Duodenal mucosa (tissue), 2 donors: Measurements from ENCODE around the gene PEX5L.

ENCODE experiments used
- H3K27ac ChIP-seq: one replicate; pipeline ENCODE4 v1.7.0; 2013; ENCODE audit warnings: low read depth, low read length
- H3K27me3 ChIP-seq, 2 donors: one replicate each; pipeline ENCODE4 v1.7.0; 2013; ENCODE audit warnings: low read length in 2 of 2, control low read depth in 1 of 2; ENCODE audit not compliant: insufficient read depth in 2 of 2, control insufficient read depth in 1 of 2
- H3K36me3 ChIP-seq, 2 donors: one replicate each; pipeline ENCODE4 v1.7.0; 2013; ENCODE audit warnings: low read length in 2 of 2, control low read depth in 1 of 2; ENCODE audit not compliant: insufficient read depth in 2 of 2, control insufficient read depth in 1 of 2
- H3K4me1 ChIP-seq, 2 donors: one replicate each; pipeline ENCODE4 v1.7.0; 2013; ENCODE audit warnings: low read length in 2 of 2, control low read depth in 1 of 2; ENCODE audit not compliant: insufficient read depth in 2 of 2, control insufficient read depth in 1 of 2
- H3K4me3 ChIP-seq, 2 donors: one replicate each; pipeline ENCODE4 v1.7.0; 2013; ENCODE audit warnings: low read length in 2 of 2, low read depth in 1 of 2
- H3K9ac ChIP-seq, 2 donors: one replicate each; pipeline ENCODE4 v1.7.0; 2013; ENCODE audit warnings: low read length in 2 of 2, low read depth in 1 of 2
- H3K9me3 ChIP-seq, 2 donors: one replicate each; pipeline ENCODE4 v1.7.0; 2013; ENCODE audit warnings: low read length in 2 of 2, control low read depth in 1 of 2; ENCODE audit not compliant: control insufficient read depth in 1 of 2

Gene PEX5L

DNA sequence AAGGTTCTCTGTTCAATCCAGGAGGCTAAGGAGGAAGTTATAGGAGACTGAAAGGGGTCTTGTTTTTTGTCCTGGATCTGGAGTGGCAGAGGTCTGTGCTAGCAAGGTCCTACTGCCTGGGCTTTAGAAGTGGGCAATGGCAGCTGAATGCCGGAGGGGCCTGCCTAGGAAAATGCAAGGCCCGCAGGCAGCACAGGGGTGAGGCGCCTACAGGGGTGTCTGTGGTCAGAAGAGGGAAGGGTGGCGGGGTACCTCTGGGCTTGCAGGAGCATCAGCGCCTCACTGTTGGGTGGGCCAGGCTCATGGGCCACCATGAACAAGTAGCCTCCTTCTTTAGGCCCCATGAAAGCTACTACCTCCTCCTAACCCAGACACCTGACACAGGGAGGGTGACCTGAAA is 175.4 kb downstream of the PEX5L start:
- no peak overlapping the region for H3K27ac ChIP-seq
- no peaks in the 10 kb centered on the region for H3K27me3 ChIP-seq
- no peaks in the 10 kb centered on the region for H3K36me3 ChIP-seq
- H3K9ac ChIP-seq: no peak overlapping the region
- no peak overlapping the region for H3K4me3 ChIP-seq
- H3K4me1 ChIP-seq: no peaks in the 10 kb centered on the region
- H3K9me3 ChIP-seq: no peaks in the 10 kb centered on the region

DNA sequence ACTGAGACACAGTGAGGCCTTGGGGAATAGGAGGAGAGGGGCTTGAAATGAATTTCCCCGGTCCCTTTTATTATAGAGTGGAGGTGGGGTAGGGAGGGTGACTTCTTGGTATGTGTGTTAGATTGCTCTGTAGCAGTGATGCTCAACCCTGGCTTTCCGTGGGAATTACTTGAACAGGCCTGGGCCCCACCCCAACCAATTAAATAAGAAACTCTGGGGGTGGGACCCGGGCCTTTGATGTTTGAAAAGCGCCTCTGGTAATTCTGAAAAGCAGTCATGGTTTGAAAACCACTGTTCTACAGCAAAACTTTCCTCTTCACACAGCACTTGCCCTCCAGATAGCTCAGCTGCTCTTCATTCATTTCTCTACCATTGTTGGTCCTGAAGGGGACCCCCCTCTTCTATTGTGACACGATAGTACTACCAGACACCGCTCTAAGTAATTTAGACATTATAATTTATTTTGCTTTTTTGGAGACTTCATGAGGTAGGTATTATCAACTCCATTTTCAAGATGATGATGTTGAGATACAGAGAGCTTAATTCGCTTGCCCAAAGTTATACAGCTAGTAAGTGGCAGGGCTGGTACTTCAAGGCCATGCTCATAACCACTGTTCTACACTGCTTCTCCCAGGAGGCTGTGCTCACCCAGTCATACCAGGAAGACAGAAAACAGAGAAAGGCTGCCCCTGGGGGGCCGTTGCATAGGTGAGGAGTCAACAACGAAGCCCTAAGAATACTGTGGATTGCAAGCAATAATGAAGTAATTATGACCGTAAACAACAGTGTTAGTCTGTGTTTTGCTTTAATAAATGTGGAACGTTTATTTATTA is 176.2 kb downstream of the PEX5L start:
- H3K9me3 ChIP-seq: no peaks in the 10 kb centered on the region
- H3K36me3 ChIP-seq: no peaks in the 10 kb centered on the region
- no peak overlapping the region for H3K4me3 ChIP-seq
- H3K4me1 ChIP-seq: no peaks in the 10 kb centered on the region
- H3K27me3 ChIP-seq: no peaks in the 10 kb centered on the region
- no peak overlapping the region for H3K9ac ChIP-seq
- H3K27ac ChIP-seq: no peak overlapping the region

DNA sequence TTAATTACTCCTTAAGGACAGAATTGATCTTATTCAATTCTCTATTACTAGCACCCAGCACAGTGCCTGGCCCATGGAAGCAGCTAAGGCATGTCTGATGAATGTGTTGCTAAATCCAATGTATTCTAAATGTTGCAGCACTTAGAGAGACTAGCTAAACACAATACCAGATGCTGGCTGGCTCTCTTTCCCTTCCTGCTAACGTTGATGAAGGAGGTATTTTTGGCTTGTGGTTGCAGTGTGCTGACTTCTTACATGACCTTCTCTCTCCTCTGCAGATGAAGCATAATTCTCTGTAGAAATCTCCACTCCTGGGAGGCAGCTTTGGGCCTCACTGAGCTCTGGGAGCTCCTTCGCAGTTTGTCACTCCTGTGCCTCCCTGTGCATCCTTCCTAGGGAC is 183.6 kb downstream of the PEX5L start:
- H3K27ac ChIP-seq: no peak overlapping the region
- no peaks in the 10 kb centered on the region for H3K4me1 ChIP-seq
- H3K9me3 ChIP-seq: no peaks in the 10 kb centered on the region
- no peak overlapping the region for H3K4me3 ChIP-seq
- H3K9ac ChIP-seq: no peak overlapping the region
- no peaks in the 10 kb centered on the region for H3K27me3 ChIP-seq
- H3K36me3 ChIP-seq: no peaks in the 10 kb centered on the region

DNA sequence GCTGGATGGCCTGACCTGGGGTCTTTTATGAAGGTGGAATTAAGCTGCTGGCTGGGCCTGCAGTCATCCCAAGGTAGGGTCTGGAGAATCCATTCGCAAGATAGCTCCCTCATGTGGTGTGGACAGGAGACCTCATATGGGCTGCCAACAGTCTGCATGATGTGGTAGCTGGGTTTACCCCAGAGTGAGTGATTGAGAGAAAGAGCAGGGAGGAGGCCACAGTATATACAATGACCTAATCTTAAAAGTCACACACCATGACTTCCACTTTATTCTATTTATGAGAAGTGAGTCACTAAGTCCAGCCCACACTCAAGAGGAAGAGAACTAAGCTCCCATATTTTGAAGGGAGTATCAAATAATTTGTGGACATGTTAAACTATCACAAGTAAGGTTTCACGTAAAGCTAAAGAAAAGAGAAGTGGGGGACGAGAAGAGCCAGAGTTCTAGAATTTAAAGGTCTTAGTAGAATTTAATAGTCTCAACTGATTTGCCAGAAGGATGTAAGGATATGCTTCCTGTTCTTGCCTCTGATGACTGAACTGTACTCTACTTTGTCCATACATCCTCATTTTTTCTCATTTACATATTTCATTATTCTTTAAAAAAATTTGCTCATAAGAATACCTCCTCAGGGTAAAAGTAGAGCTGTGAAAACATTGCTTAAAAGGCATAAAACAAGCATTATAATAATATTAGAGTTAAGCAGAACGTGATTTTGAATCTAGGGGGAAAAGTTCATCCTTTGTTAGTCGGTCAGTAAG is 184.4 kb downstream of the PEX5L start:
- no peak overlapping the region for H3K4me3 ChIP-seq
- H3K36me3 ChIP-seq: no peaks in the 10 kb centered on the region

DNA sequence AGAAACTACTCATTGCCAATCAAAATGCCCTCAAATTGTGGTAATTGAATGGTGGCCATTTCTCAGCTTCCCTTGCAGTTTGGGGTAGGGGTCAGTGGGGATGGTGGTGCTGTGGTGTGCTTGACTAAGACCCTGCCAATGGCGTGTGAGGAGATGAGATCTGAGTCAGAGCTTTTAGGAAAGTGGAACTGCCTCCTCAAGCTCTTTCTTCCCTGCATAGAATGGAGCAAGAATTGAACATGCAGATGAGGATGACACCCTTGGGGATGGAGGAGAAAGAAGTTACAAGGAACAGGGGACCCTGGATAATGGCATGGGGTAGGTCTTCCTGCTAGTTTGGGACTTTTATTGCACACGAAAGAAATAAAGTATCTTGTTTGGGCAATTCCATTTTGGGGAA is 188.0 kb downstream of the PEX5L start:
- no peaks in the 10 kb centered on the region for H3K4me1 ChIP-seq
- no peaks in the 10 kb centered on the region for H3K27me3 ChIP-seq
- no peak overlapping the region for H3K27ac ChIP-seq
- H3K9me3 ChIP-seq: no peaks in the 10 kb centered on the region
- no peak overlapping the region for H3K9ac ChIP-seq
- no peak overlapping the region for H3K4me3 ChIP-seq
- no peaks in the 10 kb centered on the region for H3K36me3 ChIP-seq

More for the DNA sequence above, 184.4 kb downstream of the PEX5L start:
- Histone ChIP-seq H3K9me3 (no peaks in the 10 kb centered on the region), H3K4me1 (no peaks in the 10 kb centered on the region), H3K9ac (no peak overlapping the region), H3K27ac (no peak overlapping the region), H3K27me3 (no peaks in the 10 kb centered on the region)

DNA sequence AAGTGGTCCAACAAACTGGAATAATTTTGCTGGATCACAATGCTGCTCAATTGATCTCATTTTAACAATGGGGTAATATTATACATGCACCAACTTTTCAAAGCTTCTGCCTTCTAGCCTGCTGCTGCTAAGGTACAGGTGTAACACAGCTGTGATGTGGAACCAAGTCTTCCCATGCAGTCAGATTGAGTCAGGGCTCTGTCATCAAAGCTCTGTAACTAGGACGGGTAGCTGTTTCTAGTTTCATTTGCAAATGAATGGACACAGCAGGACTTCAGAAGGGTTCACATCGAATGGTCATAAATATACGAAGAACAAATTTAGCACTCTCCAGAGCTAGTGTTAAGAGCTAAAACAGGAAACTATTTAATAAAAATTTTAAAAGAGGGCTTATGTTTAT is 194.7 kb downstream of the PEX5L start:
- Histone ChIP-seq H3K36me3 (no peaks in the 10 kb centered on the region), H3K9ac (no peak overlapping the region), H3K4me3 (no peak overlapping the region)

DNA sequence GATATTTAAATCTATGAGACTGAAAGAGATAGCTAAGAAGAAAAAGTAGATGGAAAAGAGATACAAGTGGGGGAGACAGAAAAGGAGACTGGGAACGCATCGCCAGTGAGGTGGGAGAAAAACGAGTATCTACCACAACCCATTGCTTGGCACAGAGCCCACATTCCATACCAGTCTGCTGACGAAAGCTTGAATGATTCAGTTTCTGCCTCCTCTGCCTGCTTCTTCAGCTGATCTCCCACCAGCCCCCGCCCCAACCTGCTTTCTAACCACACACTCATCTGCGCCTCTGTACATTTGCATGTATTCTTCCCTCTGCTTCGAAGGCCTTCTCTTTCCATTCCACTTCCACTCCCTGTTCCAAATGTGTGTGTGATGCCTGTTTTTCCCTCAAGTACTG is 195.8 kb downstream of the PEX5L start:
- Histone ChIP-seq H3K4me3 (no peak overlapping the region), H3K36me3 (no peaks in the 10 kb centered on the region), H3K27ac (no peak overlapping the region), H3K27me3 (no peaks in the 10 kb centered on the region), H3K9me3 (no peaks in the 10 kb centered on the region), H3K9ac (no peak overlapping the region), H3K4me1 (no peaks in the 10 kb centered on the region)

More for the DNA sequence above, 194.7 kb downstream of the PEX5L start:
- Histone ChIP-seq H3K9me3 (no peaks in the 10 kb centered on the region), H3K27ac (no peak overlapping the region), H3K4me1 (no peaks in the 10 kb centered on the region), H3K27me3 (no peaks in the 10 kb centered on the region)

DNA sequence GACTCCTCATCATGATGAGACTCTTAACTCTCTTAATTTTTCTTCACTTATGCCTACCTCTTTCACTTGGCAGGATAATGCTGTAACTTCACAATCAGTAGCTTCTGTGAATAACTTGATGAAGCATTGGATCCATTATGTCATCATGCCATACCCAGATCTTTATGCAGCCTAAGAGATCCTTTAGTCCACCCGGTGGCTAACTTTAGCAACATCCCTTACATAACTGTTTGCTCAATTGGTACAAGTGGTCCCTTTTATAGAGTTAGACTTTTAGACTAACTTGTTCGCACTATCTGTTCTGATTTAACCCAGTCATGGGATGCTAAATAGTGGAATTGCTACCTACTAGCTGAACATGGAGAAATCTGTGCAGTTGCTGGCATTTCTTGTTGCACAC is 199.4 kb downstream of the PEX5L start:
- Histone ChIP-seq H3K9ac (no peak overlapping the region), H3K4me3 (no peak overlapping the region), H3K4me1 (no peaks in the 10 kb centered on the region), H3K27me3 (no peaks in the 10 kb centered on the region), H3K36me3 (no peaks in the 10 kb centered on the region), H3K9me3 (no peaks in the 10 kb centered on the region), H3K27ac (no peak overlapping the region)

DNA sequence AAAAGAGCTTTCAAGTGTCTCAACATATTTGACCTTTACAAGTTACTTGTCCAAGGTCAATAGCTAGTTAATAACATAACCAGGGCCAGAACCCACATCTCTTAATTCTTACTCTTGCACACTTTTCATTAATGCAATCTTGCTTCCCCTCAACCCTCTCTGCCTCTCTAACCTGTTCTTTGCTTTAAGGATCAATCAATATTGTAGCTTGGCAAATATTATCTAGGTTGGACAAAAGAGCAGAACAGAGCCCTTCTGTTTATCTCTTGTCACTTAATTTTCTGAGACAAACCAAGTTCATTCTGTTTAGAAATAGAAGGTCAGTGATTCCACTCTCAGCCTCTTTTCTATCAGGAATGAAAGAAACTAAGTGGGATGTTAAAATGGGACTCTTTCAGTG is 203.4 kb downstream of the PEX5L start:
- Histone ChIP-seq H3K27ac (no peak overlapping the region), H3K4me3 (no peak overlapping the region), H3K9ac (no peak overlapping the region), H3K36me3 (no peaks in the 10 kb centered on the region), H3K4me1 (no peaks in the 10 kb centered on the region), H3K27me3 (no peaks in the 10 kb centered on the region), H3K9me3 (no peaks in the 10 kb centered on the region)

DNA sequence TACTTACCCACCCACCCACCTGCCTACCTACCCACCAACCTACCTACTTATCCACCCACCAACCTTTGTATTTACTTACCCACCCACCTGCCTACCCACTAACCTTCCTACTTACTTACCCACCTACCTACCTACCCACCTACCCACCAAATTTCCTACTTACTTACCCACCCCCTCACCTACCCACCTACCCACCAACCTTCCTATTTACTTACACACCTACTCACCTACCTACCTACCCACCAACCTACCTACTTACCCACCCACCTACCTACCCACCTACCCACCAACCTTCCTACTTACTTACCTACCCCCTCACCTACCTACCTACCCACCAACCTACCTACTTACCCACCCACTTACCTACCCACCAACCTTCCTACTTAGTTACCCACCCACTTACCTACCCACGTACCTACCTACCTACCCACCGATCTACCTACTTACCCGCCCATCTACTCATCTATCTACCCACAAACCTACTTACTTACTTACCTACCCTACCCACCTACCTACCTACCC is 204.3 kb downstream of the PEX5L start:
- Histone ChIP-seq H3K9ac (no peak overlapping the region), H3K9me3 (no peaks in the 10 kb centered on the region), H3K27ac (no peak overlapping the region), H3K27me3 (no peaks in the 10 kb centered on the region), H3K4me3 (no peak overlapping the region), H3K36me3 (no peaks in the 10 kb centered on the region), H3K4me1 (no peaks in the 10 kb centered on the region)
